Non-pigmented ciliary epithelial cell (primary cell): ENCODE data around the gene FBXO5.
A peak's percentile ranks its signal among the peaks of the same experiment; 100 is the strongest.
"Not testable (repeated sequence)": the region's sequence is repeated elsewhere in the genome, so short reads cannot be mapped to it uniquely, and the experiment has no call there.

ENCODE experiments used
- DNase-seq: peaks from one replicate; pipeline ENCODE4 v3.0.0-alpha.2; 2010; ENCODE audit warnings: low read depth

The FBXO5 gene

DNA sequence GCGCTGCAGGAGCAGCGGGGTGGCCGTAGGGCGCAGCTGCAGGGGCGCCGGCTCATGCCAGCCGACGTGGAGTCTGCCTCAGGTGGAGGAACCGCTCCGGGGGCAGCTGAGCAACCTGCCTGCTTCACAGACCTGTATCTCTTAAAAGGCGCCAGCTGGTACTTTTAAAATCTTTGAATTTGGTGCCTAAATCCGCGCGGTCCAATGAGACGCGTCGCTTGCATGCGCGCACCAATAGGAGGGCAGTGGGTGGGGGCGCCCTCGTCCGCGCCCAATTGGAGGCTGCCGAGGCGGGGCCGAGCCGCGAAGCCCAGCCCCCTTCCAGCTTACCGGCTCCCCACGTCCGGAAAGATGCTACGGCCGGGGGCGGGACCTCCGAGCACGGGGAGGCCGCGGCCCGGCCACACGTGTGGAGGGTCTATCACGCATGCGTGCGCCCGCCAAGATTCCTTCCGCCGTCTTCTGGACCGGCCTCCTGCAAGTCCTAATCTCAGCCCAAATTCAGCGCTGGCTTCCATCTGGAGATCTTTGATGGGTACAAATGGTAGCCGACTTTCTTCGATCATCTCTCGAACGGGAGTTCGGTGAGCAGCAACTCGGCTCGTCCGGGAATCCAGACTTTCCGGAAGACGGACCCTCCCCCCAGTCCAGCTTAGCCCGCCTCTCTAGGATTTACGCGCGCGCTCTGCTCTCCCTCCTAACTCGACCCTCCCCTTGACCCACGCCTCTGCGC lies at the start of gene FBXO5:
Gene FBXO5, minus strand, starts transcription at position 138 of the 733 bp plus-strand sequence. Its CDS starts 82 bp downstream, at position 56.
- DNase-seq, result peak; percentile 83

- peak; percentile 30 for DNase-seq
Observed at GRCh38 chr6:153032255-153032882, 49.5 kb upstream of the FBXO5 start.

- DNase-seq, result no peak
Observed at GRCh38 chr6:153031335-153031955, 48.6 kb upstream of the FBXO5 start.

DNA sequence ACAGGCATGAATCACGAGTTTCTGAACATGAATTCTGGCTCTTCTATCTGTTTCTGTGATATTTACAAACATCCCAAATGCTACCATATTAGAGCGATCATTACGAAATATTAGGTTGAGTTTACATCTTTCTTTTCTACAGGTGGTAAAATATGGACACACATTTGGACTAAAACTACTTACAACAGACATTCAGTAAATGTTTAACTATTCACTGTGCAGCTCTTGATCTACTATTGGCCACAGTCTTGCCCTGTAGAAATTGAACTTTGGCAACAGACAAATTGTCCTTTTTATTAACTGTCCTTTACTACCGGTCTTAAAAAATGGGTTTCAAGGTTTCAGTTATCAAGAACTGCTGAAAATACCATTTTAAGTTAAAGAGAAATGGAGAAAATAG lies 46.1 kb upstream of the FBXO5 start:
- no peak for DNase-seq

- no peak for DNase-seq
Observed at GRCh38 chr6:153028286-153028685, 45.4 kb upstream of the FBXO5 start.

- DNase-seq, result no peak
Observed at GRCh38 chr6:153027480-153027879, 44.6 kb upstream of the FBXO5 start.

- DNase-seq, result no peak
Observed at GRCh38 chr6:153024709-153025017, 41.8 kb upstream of the FBXO5 start.

GRCh38 chr6:153023977-153024708 lies 41.3 kb upstream of the FBXO5 start:
- no peak for DNase-seq

DNA sequence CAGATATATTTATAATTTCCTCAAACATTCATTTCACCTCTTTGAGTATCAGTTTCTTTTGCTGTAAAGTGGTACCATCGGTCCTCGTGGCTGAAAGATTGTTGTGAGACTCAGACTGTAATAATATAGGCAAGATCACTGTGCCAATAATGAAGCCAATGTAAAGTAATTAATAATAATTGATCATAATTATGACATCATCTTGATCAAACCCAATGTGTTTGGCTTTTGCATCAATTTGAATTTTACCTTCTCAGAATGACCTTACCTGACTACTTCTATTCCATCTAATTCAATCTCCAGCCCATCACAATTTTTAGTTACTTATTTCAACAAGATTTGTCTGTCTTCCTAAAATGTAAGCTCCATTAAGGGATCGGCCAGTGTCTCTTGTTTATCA lies 35.5 kb upstream of the FBXO5 start:
- DNase-seq, result no peak

GRCh38 chr6:153016846-153017245 lies 34.0 kb upstream of the FBXO5 start:
- DNase-seq, result no peak

GRCh38 chr6:153015094-153015640 lies 32.3 kb upstream of the FBXO5 start:
- DNase-seq, result no peak

GRCh38 chr6:153013438-153013837 lies 30.6 kb upstream of the FBXO5 start:
- no peak for DNase-seq

DNA sequence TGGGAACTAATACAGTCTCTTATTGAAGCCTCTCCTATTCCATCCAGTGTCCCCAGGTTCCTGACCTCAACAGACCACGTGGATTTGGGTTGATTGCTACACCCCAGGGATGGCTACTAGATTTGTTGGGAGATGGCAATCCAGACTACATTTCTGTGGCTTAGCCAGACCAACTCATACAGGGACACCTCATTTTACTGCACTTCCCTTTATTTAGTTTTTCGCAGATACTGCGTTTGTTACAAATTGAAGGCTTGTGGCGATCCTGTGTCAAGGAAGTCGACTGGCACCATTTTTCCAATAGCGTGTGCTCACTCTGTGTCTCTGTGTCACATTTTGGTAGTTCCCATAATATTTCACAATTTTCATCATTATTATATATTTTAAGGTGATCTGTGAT lies 30.0 kb upstream of the FBXO5 start:
- DNase-seq, result no peak

DNA sequence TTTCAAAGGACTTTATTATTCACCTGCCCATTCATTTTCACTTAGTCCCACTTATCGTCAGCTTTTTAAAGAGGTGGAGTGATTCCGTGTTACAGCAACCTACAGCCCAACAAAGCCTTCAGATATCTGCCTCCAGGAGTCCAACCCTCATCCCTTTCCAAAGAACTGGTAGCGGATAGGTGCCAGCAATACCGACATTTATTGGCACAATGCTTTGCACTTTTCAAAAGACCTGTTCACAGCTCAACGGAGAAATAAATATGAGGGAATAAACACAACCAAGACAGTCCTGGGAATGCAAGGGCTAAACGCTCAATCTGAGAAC lies 20.5 kb upstream of the FBXO5 start:
- DNase-seq, result no peak

DNA sequence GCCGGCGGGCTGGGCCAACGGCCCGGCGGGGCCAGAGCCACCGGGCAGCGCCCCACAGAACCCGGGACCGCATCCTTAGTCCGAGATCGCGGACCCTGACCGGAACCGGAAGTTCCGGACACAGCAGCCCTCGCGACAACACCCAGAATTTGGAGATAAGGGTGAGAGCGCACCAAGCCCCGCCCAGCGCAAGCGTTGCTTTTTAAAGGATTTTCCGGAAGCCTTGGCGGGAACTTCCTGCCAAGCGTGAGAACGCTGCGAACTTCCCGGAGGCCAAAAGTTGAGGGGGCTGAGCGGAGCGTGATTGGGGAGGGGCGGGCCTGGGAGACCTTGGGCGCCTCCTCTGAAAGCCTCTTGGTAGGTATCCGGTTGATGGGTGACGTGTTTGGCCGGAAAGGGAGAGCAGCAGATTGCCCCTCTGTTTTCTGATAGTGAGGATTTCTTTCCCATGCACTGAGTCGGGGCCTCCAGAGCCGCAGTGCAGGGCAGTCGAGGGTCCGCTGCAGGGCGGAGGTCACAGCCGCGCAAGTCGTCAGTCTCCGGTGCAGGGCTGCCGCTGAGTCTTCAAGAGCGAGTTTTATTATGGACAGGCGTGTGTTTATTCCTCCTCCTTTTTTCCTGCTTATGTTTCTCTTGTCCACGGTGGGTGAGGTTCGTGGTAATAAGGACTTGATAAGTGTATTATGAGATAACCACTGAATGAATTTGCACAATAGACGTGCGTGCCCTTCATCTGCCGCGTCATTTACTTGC lies 19.9 kb upstream of the FBXO5 start, which contains the start of gene MTRF1L:
Gene MTRF1L, minus strand, starts transcription at position 97 of the 753 bp plus-strand sequence. Its CDS starts 24 bp downstream, at position 73.
- DNase-seq, result peak; percentile 89

DNA sequence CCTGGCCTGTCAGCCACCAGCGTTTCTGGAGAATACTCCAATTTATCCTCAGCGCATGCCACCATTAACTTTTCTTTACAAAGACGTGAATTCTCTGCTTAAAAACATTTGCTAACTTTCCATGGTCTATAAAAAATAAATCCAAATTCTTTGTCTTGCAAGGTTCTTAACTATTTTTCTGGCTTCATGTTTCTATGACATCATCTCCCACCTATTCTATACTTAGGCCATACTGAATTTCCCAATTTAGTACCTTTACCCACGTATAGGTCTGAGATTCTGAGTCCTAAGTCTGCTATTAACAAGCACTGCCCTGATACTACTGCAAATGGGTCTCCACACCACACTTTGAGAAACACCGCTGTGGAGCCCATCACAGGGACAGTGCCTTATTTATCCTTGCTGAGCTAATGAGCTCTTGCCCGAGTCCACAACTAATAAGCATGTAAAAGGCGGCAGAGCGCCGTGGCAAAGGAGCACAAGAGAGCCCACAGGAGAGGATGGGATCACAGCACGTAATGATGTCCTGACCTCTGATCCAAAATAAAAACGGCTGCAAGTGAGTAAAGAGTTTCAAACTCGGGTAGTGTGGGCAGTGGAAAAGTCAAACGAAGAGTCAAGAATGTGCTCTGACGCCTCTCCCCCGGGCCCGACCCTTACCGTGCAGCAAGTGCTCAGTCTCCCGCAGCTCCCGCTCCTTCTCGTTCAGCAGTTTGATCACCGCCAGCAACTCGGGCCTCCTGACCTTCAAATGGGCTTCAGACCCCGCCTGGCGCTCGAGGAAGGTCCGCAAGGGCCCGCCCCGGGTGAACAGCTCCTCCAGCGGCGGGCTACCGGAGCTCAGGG lies 19.1 kb upstream of the FBXO5 start:
- no peak for DNase-seq

DNA sequence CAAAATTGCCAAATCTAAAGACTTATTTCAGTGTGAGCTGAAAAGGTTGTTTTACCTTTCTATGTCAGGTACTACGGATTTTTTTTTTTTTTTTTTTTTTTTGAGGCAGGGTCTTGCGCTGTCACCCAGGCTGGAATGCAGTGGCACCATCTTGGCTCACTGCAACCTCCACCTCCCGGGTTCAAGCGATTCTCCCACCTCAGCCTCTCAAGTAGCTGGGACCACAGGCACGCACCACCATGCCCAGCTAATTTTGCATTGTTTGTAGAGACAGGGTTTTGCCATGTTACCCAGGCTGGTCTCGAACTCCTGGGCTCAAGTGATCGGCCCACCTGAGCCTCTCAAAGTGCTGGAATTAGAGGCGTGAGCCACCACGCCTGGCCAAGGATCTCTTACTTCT lies 17.9 kb upstream of the FBXO5 start:
- DNase-seq, result not testable (repeated sequence)

DNA sequence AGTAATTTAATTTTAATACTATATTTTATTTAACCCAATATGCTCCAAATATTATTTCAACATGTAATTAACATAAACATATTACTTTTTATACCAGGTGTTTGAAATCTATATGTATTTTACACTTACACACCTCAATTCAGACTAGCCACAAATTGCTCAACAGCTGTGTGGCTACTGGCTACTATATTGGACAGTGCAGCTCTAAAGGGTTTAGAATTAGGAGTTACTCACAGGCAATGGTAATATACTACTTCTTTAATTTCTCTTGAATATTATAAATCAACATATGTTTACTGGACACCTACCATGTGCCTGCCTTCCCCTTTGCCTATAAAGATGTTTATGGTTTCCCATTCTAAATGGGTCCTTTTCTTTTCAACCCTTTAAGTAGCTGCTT lies 17.4 kb upstream of the FBXO5 start:
- no peak for DNase-seq

- not testable (repeated sequence) for DNase-seq
Observed at GRCh38 chr6:152999538-152999937, 16.7 kb upstream of the FBXO5 start.

DNA sequence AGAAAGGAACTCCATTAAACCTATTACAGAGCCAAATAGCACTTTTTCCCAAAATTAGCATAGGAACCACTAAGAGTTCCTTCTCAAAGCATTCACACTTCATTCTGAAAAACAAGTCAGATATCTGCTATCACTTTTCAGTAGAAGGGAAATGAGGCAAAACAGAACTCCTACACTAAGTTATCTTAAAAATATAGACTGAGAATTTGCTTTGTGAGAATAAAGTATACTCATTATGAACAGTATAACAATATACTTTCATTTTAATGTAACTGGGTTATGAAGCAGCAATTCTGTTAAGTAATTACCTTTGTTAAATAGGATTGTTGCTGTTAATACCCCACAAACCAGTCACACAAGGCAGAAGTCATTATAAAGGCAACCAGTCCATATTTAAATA lies 11.0 kb upstream of the FBXO5 start:
- no peak for DNase-seq

- DNase-seq, result no peak
Observed at GRCh38 chr6:152993431-152993830, 10.6 kb upstream of the FBXO5 start.
